Mucosa of gallbladder (tissue), 1 donor: ENCODE results near the gene KRT31. TPM values are rescaled to one million over a fixed set of nuclear protein-coding genes. Genes with fewer than 3 reads are reported as not detected.
A peak's percentile ranks its signal among the peaks of the same experiment; 100 is the strongest.
"Not testable (repeated sequence)": the region's sequence is repeated elsewhere in the genome, so short reads cannot be mapped to it uniquely, and the experiment has no call there.

ENCODE experiments used
- DNase-seq: peaks from one replicate; pipeline ENCODE4 v3.0.0-alpha.2; 2020; ENCODE audit warnings: low spot score
- total RNA-seq: library from RNA; stranded (reverse); gene quantifications from one replicate; pipeline ENCODE4 v1.2.1, GENCODE V29; 2021
- donor health status: DM: no; HTN: no; CAD: no.

The KRT31 gene
- total RNA-seq, 1 donor from 2014 or later, result not detected

- no peak for DNase-seq
Observed at GRCh38 chr17:41417576-41418015, 20.2 kb upstream of the KRT31 start.

- no peak for DNase-seq
Observed at GRCh38 chr17:41417127-41417526, 19.7 kb upstream of the KRT31 start.

GRCh38 chr17:41416479-41416878, 19.1 kb upstream of the KRT31 start:
- DNase-seq, result no peak

- peak; percentile 58 for DNase-seq
Observed at GRCh38 chr17:41415833-41416335, 18.5 kb upstream of the KRT31 start.

- DNase-seq, result no peak
Observed at GRCh38 chr17:41415411-41415810, 18.0 kb upstream of the KRT31 start.

- DNase-seq, result no peak
Observed at GRCh38 chr17:41413982-41414381, 16.6 kb upstream of the KRT31 start.

GRCh38 chr17:41413353-41413957, 16.0 kb upstream of the KRT31 start:
- DNase-seq, result no peak

GRCh38 chr17:41411072-41411840, 13.8 kb upstream of the KRT31 start:
- DNase-seq, result no peak

- DNase-seq, result no peak
Observed at GRCh38 chr17:41407226-41407625, 9.8 kb upstream of the KRT31 start.

GRCh38 chr17:41406205-41406604, 8.8 kb upstream of the KRT31 start:
- DNase-seq, result no peak

- DNase-seq, result no peak
Observed at GRCh38 chr17:41404024-41404671, 6.7 kb upstream of the KRT31 start.

GRCh38 chr17:41403404-41404023, 6.1 kb upstream of the KRT31 start:
- DNase-seq, result no peak

- no peak for DNase-seq
Observed at GRCh38 chr17:41402161-41402560, 4.8 kb upstream of the KRT31 start.

GRCh38 chr17:41396340-41396739, 1.1 kb downstream of the KRT31 start:
- DNase-seq, result no peak

- no peak for DNase-seq
Observed at GRCh38 chr17:41395611-41396010, 1.8 kb downstream of the KRT31 start.

GRCh38 chr17:41395044-41395443, 2.4 kb downstream of the KRT31 start:
- DNase-seq, result not testable (repeated sequence)

GRCh38 chr17:41394254-41394996, 3.0 kb downstream of the KRT31 start:
- no peak for DNase-seq

- DNase-seq, result no peak
Observed at GRCh38 chr17:41393826-41394225, 3.6 kb downstream of the KRT31 start.

GRCh38 chr17:41393294-41393693, 4.1 kb downstream of the KRT31 start:
- no peak for DNase-seq

- DNase-seq, result no peak
Observed at GRCh38 chr17:41392278-41392677, 5.1 kb downstream of the KRT31 start.

GRCh38 chr17:41391535-41391934, 5.9 kb downstream of the KRT31 start:
- DNase-seq, result no peak
